Left lung (tissue), 10 donors: ENCODE data around the gene SNAP29. TPM values are rescaled to one million over a fixed set of nuclear protein-coding genes. Genes with fewer than 3 reads are reported as not detected.

Experiments
- ATAC-seq: fragments of 200-7000 bp; cut with Tn5 transposase; one replicate; pipeline ENCODE4 v1.9.1; 2020; ENCODE audit warnings: moderate library complexity
- DNase-seq, 4 donors: peaks; one replicate each; pipeline ENCODE4 v3.0.0-alpha.2; 2013 to 2020
- H3K27ac ChIP-seq, 2 donors: fragments of 200-600 bp; sonication (generic) in 1 of 2; one replicate each; pipeline versions ENCODE4 v1.5.0 to v1.8.0; 2020 to 2021
- H3K27me3 ChIP-seq, 2 donors: fragments of 200-600 bp; sonication (generic) in 1 of 2; one replicate each; pipeline versions ENCODE4 v1.5.0 to v1.8.0; 2020 to 2021
- H3K36me3 ChIP-seq, 2 donors: fragments of 200-600 bp; sonication (generic) in 1 of 2; one replicate each; pipeline versions ENCODE4 v1.5.0 to v1.8.0; 2020 to 2021
- H3K4me1 ChIP-seq, 2 donors: fragments of 200-600 bp; one replicate each; pipeline ENCODE4 v1.8.0; 2021
- H3K4me3 ChIP-seq, 2 donors: fragments of 200-600 bp; sonication (generic) in 1 of 2; one replicate each; pipeline versions ENCODE4 v1.5.0 to v1.8.0; 2020 to 2021; ENCODE audit warnings: mild to moderate bottlenecking in 1 of 2
- H3K9me3 ChIP-seq, 2 donors: fragments of 200-600 bp; sonication (generic) in 1 of 2; one replicate each; pipeline versions ENCODE4 v1.5.0 to v1.8.0; 2020 to 2021
- intact Hi-C, 2 donors: fragments of 100-400 bp; cut with DNase I; formaldehyde crosslinking; loops; one replicate each; pipeline versions ENCODE4 v1.11.2 to v1.14.2; 2022
- polyA plus RNA-seq, 6 donors: library from polyadenylated mRNA; unstranded; fragments of 120-200 nt; gene quantifications; one replicate each; pipeline ENCODE4 v1.2.1, GENCODE V29; 2013; ENCODE audit not compliant: insufficient read length in 6 of 6
- total RNA-seq, 2 donors: library from RNA; stranded (reverse); fragmentation: NEBNext Ultra II Directional; extraction: Animal tissue kit (Norgen Biotek cat#: 25700); gene quantifications; one replicate each; pipeline ENCODE4 v1.2.1, GENCODE V29; 2021
- TF ChIP-seq, protein P1 (sequence below), 2 donors: fragments of 200-600 bp; sonication (generic) in 1 of 2; IDR thresholded peaks; one replicate each; pipeline versions ENCODE4 v1.5.0 to v1.8.0; 2021; ENCODE audit warnings: antibody characterized with exemption in 2 of 2
- donor health status: DM: no; HTN: yes; CAD: no.
- donor health status: DM: no; HTN: no; CAD: no.

SNAP29 gene
- total and polyA plus RNA-seq, 8 donors, result 25.4 to 33.2 (median 29.7) TPM

DNA sequence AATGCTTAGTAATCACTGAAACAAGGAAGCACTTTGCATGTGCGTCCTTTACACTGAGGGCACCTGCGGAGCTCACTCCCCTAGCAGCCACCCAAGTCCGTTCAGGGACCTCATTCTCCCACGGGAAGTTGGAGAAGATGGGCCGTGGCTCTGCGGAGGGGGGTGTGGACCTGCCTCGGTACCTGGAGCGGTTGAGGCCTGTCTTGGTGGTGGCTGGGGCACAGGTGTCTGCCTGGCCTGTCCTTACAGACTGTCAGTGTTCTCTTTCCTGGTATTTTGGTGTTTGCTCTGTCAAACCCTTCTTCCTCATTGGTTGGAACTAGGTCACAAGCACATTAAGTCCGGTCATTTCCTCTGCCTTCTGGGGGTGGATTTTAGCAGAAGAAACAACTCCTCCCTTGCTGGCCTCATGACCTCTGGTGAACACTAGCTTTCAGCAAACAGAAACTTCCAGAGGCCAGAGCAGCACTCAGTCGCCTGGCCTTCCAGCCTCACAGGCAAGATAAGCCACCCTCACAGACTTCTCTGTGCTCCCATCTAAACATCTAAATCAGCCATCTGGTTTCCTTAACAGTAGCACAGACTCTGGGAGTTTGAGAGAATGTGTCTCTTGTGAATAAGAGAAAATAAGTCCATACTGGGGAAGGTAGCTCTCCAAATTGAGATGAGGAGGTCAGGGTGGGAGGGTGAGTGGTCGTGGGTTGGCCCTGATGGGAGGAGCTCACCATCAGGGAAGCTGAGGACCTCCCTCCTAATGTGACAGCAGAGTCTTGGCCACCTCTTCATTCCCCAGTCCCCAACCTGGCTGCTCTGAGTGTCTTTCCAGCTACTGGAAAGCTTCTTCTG lies 8.6 kb downstream of the SNAP29 start:
- DNase-seq, result peak in 2 of 4 donors; percentile 37 to 67
- H3K4me3 ChIP-seq, result no peak overlapping the region
- intact Hi-C loops, result no loop called here
- no peaks in the 10 kb centered on the region for H3K27me3 ChIP-seq
- peak overlapping the region; percentile 76 to 88 for H3K27ac ChIP-seq
- H3K9me3 ChIP-seq, result no peaks in the 10 kb centered on the region
- peaks cover 22 to 53% of the 10 kb centered on the region in 2 donors for H3K4me1 ChIP-seq
- H3K36me3 ChIP-seq, result peaks cover 0 to 53% of the 10 kb centered on the region in 2 donors
- TF ChIP-seq, protein P1, sequence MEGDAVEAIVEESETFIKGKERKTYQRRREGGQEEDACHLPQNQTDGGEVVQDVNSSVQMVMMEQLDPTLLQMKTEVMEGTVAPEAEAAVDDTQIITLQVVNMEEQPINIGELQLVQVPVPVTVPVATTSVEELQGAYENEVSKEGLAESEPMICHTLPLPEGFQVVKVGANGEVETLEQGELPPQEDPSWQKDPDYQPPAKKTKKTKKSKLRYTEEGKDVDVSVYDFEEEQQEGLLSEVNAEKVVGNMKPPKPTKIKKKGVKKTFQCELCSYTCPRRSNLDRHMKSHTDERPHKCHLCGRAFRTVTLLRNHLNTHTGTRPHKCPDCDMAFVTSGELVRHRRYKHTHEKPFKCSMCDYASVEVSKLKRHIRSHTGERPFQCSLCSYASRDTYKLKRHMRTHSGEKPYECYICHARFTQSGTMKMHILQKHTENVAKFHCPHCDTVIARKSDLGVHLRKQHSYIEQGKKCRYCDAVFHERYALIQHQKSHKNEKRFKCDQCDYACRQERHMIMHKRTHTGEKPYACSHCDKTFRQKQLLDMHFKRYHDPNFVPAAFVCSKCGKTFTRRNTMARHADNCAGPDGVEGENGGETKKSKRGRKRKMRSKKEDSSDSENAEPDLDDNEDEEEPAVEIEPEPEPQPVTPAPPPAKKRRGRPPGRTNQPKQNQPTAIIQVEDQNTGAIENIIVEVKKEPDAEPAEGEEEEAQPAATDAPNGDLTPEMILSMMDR (IDR thresholded peaks at IDR 0.05), result no peak
- ATAC-seq, result peak; percentile 88

DNA sequence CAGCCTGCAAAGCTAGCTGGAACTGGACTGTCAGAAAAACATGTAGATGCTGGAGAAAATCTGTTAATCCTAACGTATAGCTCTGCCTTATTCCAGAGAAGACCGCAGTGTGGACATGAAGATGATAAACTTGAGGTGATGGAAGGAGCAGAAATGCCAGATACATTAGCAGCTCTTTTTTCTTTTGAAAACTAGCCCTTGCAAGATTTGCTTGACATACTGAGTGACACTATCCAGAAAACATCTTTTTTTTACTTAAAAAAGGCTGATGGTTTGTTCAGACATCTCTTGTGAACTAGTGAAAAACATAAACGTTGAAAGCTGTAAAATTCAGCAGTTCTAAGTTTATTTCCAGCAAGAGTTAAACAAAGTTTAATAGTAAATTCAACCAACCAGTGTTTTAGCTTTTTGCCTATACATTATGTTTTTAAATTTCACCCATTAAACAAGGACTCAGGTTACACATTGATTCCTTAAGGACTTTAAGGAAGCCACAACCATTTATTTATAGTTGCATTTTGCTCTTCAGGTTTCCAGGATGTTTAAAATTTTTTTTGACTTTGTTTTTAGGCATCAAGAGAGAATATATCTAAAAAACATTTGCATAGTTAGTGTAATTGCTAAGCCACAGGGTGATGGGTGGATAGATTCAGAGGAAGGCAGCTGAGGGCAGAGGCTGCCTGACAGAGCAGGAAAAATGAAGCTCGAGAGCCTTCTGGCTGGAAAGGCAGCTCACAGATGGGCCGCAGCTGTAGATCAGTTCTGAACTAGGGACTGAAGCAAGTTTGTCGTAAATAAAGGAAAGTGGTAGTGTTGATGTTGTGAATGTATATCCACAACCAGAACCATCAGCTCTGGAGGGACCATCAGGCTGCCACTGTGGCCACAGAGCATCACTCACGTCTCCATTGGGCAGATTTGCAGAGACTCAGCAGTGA lies 9.5 kb downstream of the SNAP29 start:
- no peaks in the 10 kb centered on the region for H3K27me3 ChIP-seq
- H3K4me3 ChIP-seq, result no peak overlapping the region
- peaks cover 0 to 60% of the 10 kb centered on the region in 2 donors for H3K36me3 ChIP-seq
- H3K9me3 ChIP-seq, result no peaks in the 10 kb centered on the region
- TF ChIP-seq, protein P1 (IDR thresholded peaks at IDR 0.05), result no peak
- peaks cover 22 to 44% of the 10 kb centered on the region in 2 donors for H3K4me1 ChIP-seq
- ATAC-seq (no peak), DNase-seq (peak in 1 of 4 donors; percentile 37)
- intact Hi-C loops, result no loop called here
- H3K27ac ChIP-seq, result peak overlapping the region; percentile 76 to 88

- no peaks in the 10 kb centered on the region for H3K9me3 ChIP-seq
- H3K27me3 ChIP-seq, result no peaks in the 10 kb centered on the region
- H3K4me1 ChIP-seq, result peaks cover 22 to 34% of the 10 kb centered on the region in 2 donors
- intact Hi-C loops, result no loop called here
- no peak for ATAC-seq
- no peak for DNase-seq
- H3K27ac ChIP-seq, result no peak overlapping the region
- H3K36me3 ChIP-seq, result peaks cover 0 to 56% of the 10 kb centered on the region in 2 donors
- no peak overlapping the region for H3K4me3 ChIP-seq
- TF ChIP-seq, protein P1 (IDR thresholded peaks at IDR 0.05), result no peak
Measured at GRCh38 chr22:20869234-20869633, 10.4 kb downstream of the SNAP29 start.

GRCh38 chr22:20873214-20873613 lies 14.4 kb downstream of the SNAP29 start:
- no peaks in the 10 kb centered on the region for H3K27me3 ChIP-seq
- ATAC-seq (no peak), DNase-seq (no peak)
- H3K36me3 ChIP-seq, result peaks cover 0 to 79% of the 10 kb centered on the region in 2 donors
- TF ChIP-seq, protein P1 (IDR thresholded peaks at IDR 0.05), result no peak
- H3K27ac ChIP-seq, result no peak overlapping the region
- H3K9me3 ChIP-seq, result no peaks in the 10 kb centered on the region
- no peak overlapping the region for H3K4me3 ChIP-seq
- intact Hi-C loops, result no loop called here
- peaks cover 0 to 2% of the 10 kb centered on the region in 2 donors for H3K4me1 ChIP-seq

GRCh38 chr22:20875296-20875695 lies 16.5 kb downstream of the SNAP29 start:
- intact Hi-C loops, result no loop called here
- TF ChIP-seq, protein P1 (IDR thresholded peaks at IDR 0.05), result no peak
- no peak overlapping the region for H3K4me3 ChIP-seq
- DNase-seq (no peak), ATAC-seq (no peak)
- no peaks in the 10 kb centered on the region for H3K9me3 ChIP-seq
- H3K36me3 ChIP-seq, result peaks cover 0 to 82% of the 10 kb centered on the region in 2 donors
- H3K4me1 ChIP-seq, result no peaks in the 10 kb centered on the region
- H3K27me3 ChIP-seq, result no peaks in the 10 kb centered on the region
- no peak overlapping the region for H3K27ac ChIP-seq
